A549 (cell line): ENCODE results near the gene MATK. TPM values are rescaled to one million over a fixed set of nuclear protein-coding genes. Genes with fewer than 3 reads are reported as not detected.

Source experiments
- ATAC-seq, 2 experiments: fragments of 200-7000 bp in 1 of 2; fragments of >200 bp in 1 of 2; cut with Nextera tagmentation in 1 of 2; cut with Tn5 transposase in 1 of 2; 3 replicates each; pipeline versions ENCODE4 v1.8.0 to v1.9.1; 2018 to 2020; ENCODE audit warnings: mild to moderate bottlenecking in 1 of 2, moderate library complexity in 1 of 2
- CTCF ChIA-PET: fragments of 300-600 bp; sonication (Branson Sonifier 250); formaldehyde crosslinking; extraction: SDS; loops from one replicate; lab custom pipeline; 2021; ENCODE audit warnings: antibody characterized with exemption, inconsistent platforms; lab: Yijun Ruan, JAX
- POLR2A ChIA-PET: fragments of 350-600 bp; formaldehyde crosslinking; extraction: SDS; loops from one replicate; lab custom pipeline; 2021; ENCODE audit warnings: antibody characterized with exemption, inconsistent platforms; lab: Yijun Ruan, JAX
- DNase-seq, 2 experiments: peaks; one replicate each; pipeline versions ENCODE4 v3.0.0 to v3.0.0-alpha.2; 2011 to 2016; ENCODE audit warnings: low read depth in 1 of 2, low spot score in 1 of 2
- FAIRE-seq: peaks from 2 replicates; lab custom pipeline; 2011; peaks lifted over from hg19 to GRCh38; lab: Jason Lieb, UNC
- H3K27ac ChIP-seq, 2 experiments: fragments of >200 bp; sonication (Bioruptor Twin); formaldehyde crosslinking; 3 replicates each; pipeline ENCODE4 v1.5.1; 2016 to 2017
- H3K4me1 ChIP-seq: fragments of >200 bp; sonication (Bioruptor Twin); formaldehyde crosslinking; 3 replicates; pipeline ENCODE4 v1.6.1; 2016
- H3K4me2 ChIP-seq: fragments of >200 bp; sonication (Bioruptor Twin); formaldehyde crosslinking; 3 replicates; pipeline ENCODE4 v1.6.1; 2016
- H3K4me3 ChIP-seq: fragments of >200 bp; sonication (Bioruptor Twin); formaldehyde crosslinking; 3 replicates; pipeline ENCODE4 v1.5.1; 2016
- H3K9me3 ChIP-seq: fragments of >200 bp; sonication (Bioruptor Twin); formaldehyde crosslinking; 3 replicates; pipeline ENCODE4 v1.6.1; 2016
- ATOH8 ChIP-seq: fragments of 250-450 bp; sonication (Bioruptor Pico); IDR thresholded peaks from 2 replicates; pipeline ENCODE4 v1.5.0; 2020; ENCODE audit warnings: low read depth, mild to moderate bottlenecking, moderate library complexity
- CBX8 ChIP-seq: fragments of 200-600 bp; sonication (generic); IDR thresholded peaks from 2 replicates; pipeline ENCODE4 v1.6.1; 2016
- CTCF ChIP-seq: fragments of >200 bp; sonication (Bioruptor Twin); formaldehyde crosslinking; IDR thresholded peaks from 3 replicates; pipeline ENCODE4 v1.5.1; 2016
- EHMT2 ChIP-seq: fragments of 200-600 bp; sonication (generic); IDR thresholded peaks from 2 replicates; pipeline ENCODE4 v1.6.1; 2016; ENCODE audit warnings: antibody characterized with exemption, low read depth, mild to moderate bottlenecking, moderate library complexity
- EP300 ChIP-seq, 2 experiments: fragments of >200 bp; sonication (Bioruptor Twin); formaldehyde crosslinking; IDR thresholded peaks; 2 replicates in 1 of 2; 3 replicates in 1 of 2; pipeline ENCODE4 v1.6.1; 2016 to 2017
- ESRRA ChIP-seq: fragments of 150-350 bp; IDR thresholded peaks from 2 replicates; pipeline ENCODE4 v1.6.1; 2014; ENCODE audit warnings: mild to moderate bottlenecking, low read length, borderline replicate concordance
- FOXS1 ChIP-seq: fragments of 250-450 bp; sonication (Bioruptor Pico); IDR thresholded peaks from 2 replicates; pipeline ENCODE4 v1.5.0; 2020; ENCODE audit warnings: mild to moderate bottlenecking, moderate library complexity
- JUNB ChIP-seq: fragments of >200 bp; sonication (Bioruptor Twin); formaldehyde crosslinking; IDR thresholded peaks from 2 replicates; pipeline ENCODE4 v1.6.1; 2016
- KDM1A ChIP-seq: fragments of 200-600 bp; sonication (generic); IDR thresholded peaks from 2 replicates; pipeline ENCODE4 v1.6.1; 2016; ENCODE audit warnings: low read depth, mild to moderate bottlenecking
- MAFK ChIP-seq: fragments of 450-650 bp; IDR thresholded peaks from 2 replicates; pipeline ENCODE4 v1.6.1; 2014; ENCODE audit not compliant: partially characterized antibody
- MAZ ChIP-seq: fragments of 150-350 bp; IDR thresholded peaks from 2 replicates; pipeline ENCODE4 v1.6.1; 2014; ENCODE audit warnings: antibody characterized with exemption, low read depth, low read length, borderline replicate concordance
- MYC ChIP-seq: IDR thresholded peaks from 2 replicates; pipeline ENCODE4 v1.6.1; 2012; ENCODE audit warnings: mild to moderate bottlenecking, inconsistent platforms, low read length, improper control_type of control experiment, borderline replicate concordance
- NR3C1 ChIP-seq: fragments of >200 bp; sonication (Bioruptor Twin); formaldehyde crosslinking; IDR thresholded peaks from 3 replicates; pipeline ENCODE4 v1.6.1; 2017
- PBX3 ChIP-seq: IDR thresholded peaks from 2 replicates; pipeline ENCODE4 v1.6.1; 2012
- PHF8 ChIP-seq: fragments of 200-600 bp; sonication (generic); IDR thresholded peaks from 2 replicates; pipeline ENCODE4 v1.6.1; 2016; ENCODE audit warnings: low read depth, mild to moderate bottlenecking, antibody characterized with exemption, moderate library complexity, borderline replicate concordance
- RAD21 ChIP-seq, 2 experiments: fragments of >200 bp in 1 of 2; sonication (Bioruptor Twin) in 1 of 2; formaldehyde crosslinking in 1 of 2; IDR thresholded peaks in 1 of 2; conservative IDR thresholded peaks in 1 of 2; 2 replicates in 1 of 2; 3 replicates in 1 of 2; pipeline ENCODE4 v1.6.1; 2012 to 2018; ENCODE audit warnings: inconsistent platforms in 1 of 2
- RARB ChIP-seq: fragments of 250-450 bp; sonication (Bioruptor Pico); IDR thresholded peaks from 2 replicates; pipeline ENCODE4 v1.8.0; 2021; ENCODE audit warnings: mild to moderate bottlenecking, moderate library complexity
- RCOR1 ChIP-seq: fragments of 150-350 bp; IDR thresholded peaks from 2 replicates; pipeline ENCODE4 v1.6.1; 2014; ENCODE audit warnings: antibody characterized with exemption, low read length, low read depth
- RFX5 ChIP-seq: fragments of 450-650 bp; IDR thresholded peaks from 2 replicates; pipeline ENCODE4 v1.7.1; 2014; ENCODE audit warnings: antibody characterized with exemption, mild to moderate bottlenecking, moderate library complexity
- RNF2 ChIP-seq: fragments of 200-600 bp; sonication (generic); IDR thresholded peaks from 2 replicates; pipeline ENCODE4 v1.6.1; 2016; ENCODE audit warnings: low read depth, mild to moderate bottlenecking, antibody characterized with exemption, moderate library complexity, borderline replicate concordance
- SMC3 ChIP-seq: fragments of >200 bp; sonication (Bioruptor Twin); formaldehyde crosslinking; IDR thresholded peaks from 3 replicates; pipeline ENCODE4 v1.6.1; 2018; ENCODE audit warnings: inconsistent platforms
- ZC3H11A ChIP-seq: fragments of 450-650 bp; IDR thresholded peaks from 2 replicates; pipeline ENCODE4 v1.6.1; 2014; ENCODE audit warnings: antibody characterized with exemption, mild to moderate bottlenecking
- ZNF302 ChIP-seq: fragments of 250-450 bp; sonication (Bioruptor Pico); IDR thresholded peaks from 2 replicates; pipeline ENCODE4 v1.9.0; 2021; ENCODE audit warnings: inconsistent platforms, mild to moderate bottlenecking, moderate library complexity
- WGBS: methylation state at CpG from one replicate; pipeline ENCODE4 v1.1.6; 2017; ENCODE audit errors: missing lambda C conversion rate; 5-methylcytosine and 5-hydroxymethylcytosine counted together
- polyA plus RNA-seq, 4 experiments: library from polyadenylated mRNA; depleted of rRNA in 3 of 4; stranded (reverse); fragments of >200 nt; fragmentation: RNase III in 1 of 4; extraction: RNeasy Plus Mini Kit Qiagen cat#74134 plus additional on column Dnase treatment in 1 of 4; gene quantifications; 2 replicates in 3 of 4; 3 replicates in 1 of 4; pipeline ENCODE4 v1.2.3, GENCODE V29; 2011 to 2017
- TF ChIP-seq, protein P1 (sequence below): fragments of >200 bp; sonication (Bioruptor Twin); formaldehyde crosslinking; IDR thresholded peaks from 2 replicates; pipeline ENCODE4 v1.6.1; 2016
- TF ChIP-seq, protein P2 (sequence below): IDR thresholded peaks from 2 replicates; pipeline ENCODE4 v1.6.1; 2012
- TF ChIP-seq, protein P3 (sequence below): fragments of 150-350 bp; IDR thresholded peaks from 2 replicates; pipeline ENCODE4 v1.6.1; 2014; ENCODE audit warnings: low read depth, mild to moderate bottlenecking, low read length
- TF ChIP-seq, protein P4 (sequence below): fragments of 250-450 bp; sonication (Bioruptor Pico); IDR thresholded peaks from 2 replicates; pipeline ENCODE4 v1.5.0; 2021; ENCODE audit warnings: mild to moderate bottlenecking, moderate library complexity, borderline replicate concordance

Gene MATK
- polyA plus RNA-seq, 2 of the 4 experiments (the other 2 are of a cell fraction) = 0.12 to 0.45 TPM

DNA sequence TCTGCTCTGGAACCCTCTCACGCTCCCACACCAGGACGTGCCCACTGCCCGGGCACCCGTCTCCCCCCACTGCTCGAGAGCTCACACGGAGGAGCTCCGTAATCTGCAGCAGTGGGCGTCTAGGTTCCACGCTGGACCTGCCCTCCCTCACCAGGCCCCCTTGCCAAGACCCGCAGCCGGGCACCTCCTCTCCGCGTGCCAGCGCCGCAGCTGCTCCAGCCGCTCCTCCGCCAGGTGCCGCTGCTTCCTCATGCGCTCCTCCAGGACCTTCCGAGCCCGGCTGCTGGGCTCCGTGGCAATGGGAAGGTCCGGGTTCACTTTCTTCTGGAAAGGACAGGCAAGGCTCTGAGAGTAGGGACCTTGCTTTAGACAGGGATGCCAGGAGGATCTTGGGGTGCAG lies 35.0 kb upstream of the MATK start:
- FAIRE-seq (no peak), DNase-seq (peak; percentile 59 to 71), ATAC-seq (peak; percentile 87 to 88)
- 15% methylated on average over 10 of the region's 23 CpGs for WGBS
- TF ChIP-seq, protein P1, sequence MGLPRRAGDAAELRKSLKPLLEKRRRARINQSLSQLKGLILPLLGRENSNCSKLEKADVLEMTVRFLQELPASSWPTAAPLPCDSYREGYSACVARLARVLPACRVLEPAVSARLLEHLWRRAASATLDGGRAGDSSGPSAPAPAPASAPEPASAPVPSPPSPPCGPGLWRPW = no peak
- TF ChIP-seq MYC = no peak
- TF ChIP-seq, protein P2, sequence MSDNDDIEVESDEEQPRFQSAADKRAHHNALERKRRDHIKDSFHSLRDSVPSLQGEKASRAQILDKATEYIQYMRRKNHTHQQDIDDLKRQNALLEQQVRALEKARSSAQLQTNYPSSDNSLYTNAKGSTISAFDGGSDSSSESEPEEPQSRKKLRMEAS = peak; percentile 60
- no peak for TF ChIP-seq FOXS1 (CRISPR knock-in tag)
- no peak for TF ChIP-seq ZNF302 (CRISPR knock-in tag)
- TF ChIP-seq RFX5 = no peak
- no peak for TF ChIP-seq EHMT2
- no peak for TF ChIP-seq PBX3
- TF ChIP-seq RNF2 = no peak
- no peak for TF ChIP-seq RCOR1
- TF ChIP-seq ESRRA = no peak
- no peak for TF ChIP-seq EP300 (IDR thresholded peaks at IDR 0.05)
- no peak for TF ChIP-seq CBX8
- no peak for TF ChIP-seq PHF8
- no peak for TF ChIP-seq MAZ
- TF ChIP-seq, protein P3, sequence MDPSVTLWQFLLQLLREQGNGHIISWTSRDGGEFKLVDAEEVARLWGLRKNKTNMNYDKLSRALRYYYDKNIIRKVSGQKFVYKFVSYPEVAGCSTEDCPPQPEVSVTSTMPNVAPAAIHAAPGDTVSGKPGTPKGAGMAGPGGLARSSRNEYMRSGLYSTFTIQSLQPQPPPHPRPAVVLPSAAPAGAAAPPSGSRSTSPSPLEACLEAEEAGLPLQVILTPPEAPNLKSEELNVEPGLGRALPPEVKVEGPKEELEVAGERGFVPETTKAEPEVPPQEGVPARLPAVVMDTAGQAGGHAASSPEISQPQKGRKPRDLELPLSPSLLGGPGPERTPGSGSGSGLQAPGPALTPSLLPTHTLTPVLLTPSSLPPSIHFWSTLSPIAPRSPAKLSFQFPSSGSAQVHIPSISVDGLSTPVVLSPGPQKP = no peak
- no peak for TF ChIP-seq ZC3H11A
- TF ChIP-seq, protein P4, sequence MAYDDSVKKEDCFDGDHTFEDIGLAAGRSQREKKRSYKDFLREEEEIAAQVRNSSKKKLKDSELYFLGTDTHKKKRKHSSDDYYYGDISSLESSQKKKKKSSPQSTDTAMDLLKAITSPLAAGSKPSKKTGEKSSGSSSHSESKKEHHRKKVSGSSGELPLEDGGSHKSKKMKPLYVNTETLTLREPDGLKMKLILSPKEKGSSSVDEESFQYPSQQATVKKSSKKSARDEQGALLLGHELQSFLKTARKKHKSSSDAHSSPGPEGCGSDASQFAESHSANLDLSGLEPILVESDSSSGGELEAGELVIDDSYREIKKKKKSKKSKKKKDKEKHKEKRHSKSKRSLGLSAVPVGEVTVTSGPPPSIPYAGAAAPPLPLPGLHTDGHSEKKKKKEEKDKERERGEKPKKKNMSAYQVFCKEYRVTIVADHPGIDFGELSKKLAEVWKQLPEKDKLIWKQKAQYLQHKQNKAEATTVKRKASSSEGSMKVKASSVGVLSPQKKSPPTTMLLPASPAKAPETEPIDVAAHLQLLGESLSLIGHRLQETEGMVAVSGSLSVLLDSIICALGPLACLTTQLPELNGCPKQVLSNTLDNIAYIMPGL = no peak
- TF ChIP-seq KDM1A = no peak
- no peak for TF ChIP-seq NR3C1
- no peak for TF ChIP-seq ATOH8 (CRISPR knock-in tag)
- TF ChIP-seq MAFK = no peak
- no peak for TF ChIP-seq RARB (CRISPR knock-in tag)
- peak; percentile 61 for TF ChIP-seq SMC3
- peak; percentile 49 for TF ChIP-seq CTCF
- TF ChIP-seq RAD21 (conservative IDR thresholded peaks at IDR 0.05 in 1 of 2, IDR thresholded peaks at IDR 0.05 in 1 of 2) = peak; percentile 66 to 67
- TF ChIP-seq JUNB = no peak
- ChIA-PET CTCF (interaction anchor here (0.6 to 3.3 kb wide), 31 partner anchors 9 to 387 kb away, joined by 3 to 25 read pairs (median 4); partner anchors contain the start of genes MRPL54 and PIAS4), POLR2A (interaction anchor here (0.9 kb wide), 1 partner anchor 164 kb away, joined by 3 read pairs; the partner anchor contains the start of gene EEF2)
- Histone ChIP-seq H3K27ac (no peak overlapping the region), H3K4me1 (0 out of 3 replicates have a peak, but pooled peaks cover 4% of the 10 kb centered on the region), H3K4me3 (no peak overlapping the region), H3K9me3 (no peaks in the 10 kb centered on the region), H3K4me2 (peak overlapping the region; percentile 70)
